MCF 10A (cell line): ENCODE measurements around the gene MAP7. TPM values are rescaled to one million over a fixed set of nuclear protein-coding genes. Genes with fewer than 3 reads are reported as not detected.
A peak's percentile ranks its signal among the peaks of the same experiment; 100 is the strongest.

Experiments
- BruUV-seq: library from RNA; stranded (reverse); fragments of 400-500 nt; replicated peaks from 2 replicates; lab custom pipeline; 2021; lab: Mats Ljungman, UMichigan
- CTCF ChIA-PET: fragments of 300-600 bp; sonication (Branson Sonifier 250); formaldehyde crosslinking; extraction: SDS; loops from one replicate; lab custom pipeline; 2021; ENCODE audit warnings: antibody characterized with exemption, inconsistent platforms; lab: Yijun Ruan, JAX
- POLR2A ChIA-PET: fragments of 300-600, 350-650 bp; sonication (Branson Sonifier 250); formaldehyde crosslinking; extraction: SDS; loops from one replicate; lab custom pipeline; 2020; ENCODE audit warnings: antibody characterized with exemption, inconsistent platforms; lab: Yijun Ruan, JAX
- DNase-seq: peaks from one replicate; pipeline ENCODE4 v3.0.0-alpha.2; 2018; ENCODE audit not compliant: unreplicated experiment
- H3K27ac Mint-ChIP-seq: one replicate; pipeline ENCODE4 v1.8.0; 2022; ENCODE audit warnings: mild to moderate bottlenecking, low read depth, mixed read lengths; ENCODE audit not compliant: unreplicated experiment
- H3K27me3 Mint-ChIP-seq: one replicate; pipeline ENCODE4 v1.8.0; 2022; ENCODE audit warnings: mixed read lengths; ENCODE audit not compliant: insufficient read depth, unreplicated experiment
- H3K36me3 Mint-ChIP-seq: one replicate; pipeline ENCODE4 v1.8.0; 2022; ENCODE audit warnings: mild to moderate bottlenecking, moderate library complexity, mixed read lengths; ENCODE audit not compliant: insufficient read depth, unreplicated experiment
- H3K4me1 Mint-ChIP-seq: one replicate; pipeline ENCODE4 v1.8.0; 2022; ENCODE audit warnings: mixed read lengths; ENCODE audit not compliant: insufficient read depth, unreplicated experiment
- H3K4me3 Mint-ChIP-seq: one replicate; pipeline ENCODE4 v1.8.0; 2022; ENCODE audit warnings: mild to moderate bottlenecking, moderate library complexity, mixed read lengths; ENCODE audit not compliant: unreplicated experiment
- H3K9me3 Mint-ChIP-seq: one replicate; pipeline ENCODE4 v1.8.0; 2022; ENCODE audit warnings: mixed read lengths; ENCODE audit not compliant: unreplicated experiment
- intact Hi-C: fragments of 100-400 bp; cut with micrococcal nuclease; formaldehyde crosslinking; loops from 2 replicates; pipeline ENCODE4 v1.14.1; 2022
- total RNA-seq: library from RNA; stranded (reverse); gene quantifications from 2 replicates; pipeline ENCODE4 v1.2.3, GENCODE V29; 2022
- TF ChIP-seq, protein P1 (sequence below): fragments of 200-600 bp; IDR thresholded peaks from one replicate; pipeline ENCODE4 v1.8.0; 2022; ENCODE audit warnings: antibody characterized with exemption, mild to moderate bottlenecking; ENCODE audit not compliant: unreplicated experiment

The MAP7 gene
- total RNA-seq, 1 experiment from 2014 or later: 17.2 TPM

- no peak for DNase-seq
- Mint-ChIP-seq H3K4me3 (no peak overlapping the region), H3K4me1 (peaks cover 14% of the 10 kb centered on the region), H3K9me3 (no peaks in the 10 kb centered on the region), H3K27me3 (no peaks in the 10 kb centered on the region), H3K36me3 (peaks cover 8% of the 10 kb centered on the region), H3K27ac (no peak overlapping the region)
- CTCF ChIA-PET: interaction anchor here (0.6 to 0.7 kb wide), 2 partner anchors 26 to 529 kb away, joined by 3 to 4 read pairs; no protein-coding TSS in a partner anchor
- POLR2A ChIA-PET: interaction anchor here (1.3 kb wide), 1 partner anchor 31 kb away, joined by 3 read pairs; no protein-coding TSS in a partner anchor
- TF ChIP-seq, protein P1, sequence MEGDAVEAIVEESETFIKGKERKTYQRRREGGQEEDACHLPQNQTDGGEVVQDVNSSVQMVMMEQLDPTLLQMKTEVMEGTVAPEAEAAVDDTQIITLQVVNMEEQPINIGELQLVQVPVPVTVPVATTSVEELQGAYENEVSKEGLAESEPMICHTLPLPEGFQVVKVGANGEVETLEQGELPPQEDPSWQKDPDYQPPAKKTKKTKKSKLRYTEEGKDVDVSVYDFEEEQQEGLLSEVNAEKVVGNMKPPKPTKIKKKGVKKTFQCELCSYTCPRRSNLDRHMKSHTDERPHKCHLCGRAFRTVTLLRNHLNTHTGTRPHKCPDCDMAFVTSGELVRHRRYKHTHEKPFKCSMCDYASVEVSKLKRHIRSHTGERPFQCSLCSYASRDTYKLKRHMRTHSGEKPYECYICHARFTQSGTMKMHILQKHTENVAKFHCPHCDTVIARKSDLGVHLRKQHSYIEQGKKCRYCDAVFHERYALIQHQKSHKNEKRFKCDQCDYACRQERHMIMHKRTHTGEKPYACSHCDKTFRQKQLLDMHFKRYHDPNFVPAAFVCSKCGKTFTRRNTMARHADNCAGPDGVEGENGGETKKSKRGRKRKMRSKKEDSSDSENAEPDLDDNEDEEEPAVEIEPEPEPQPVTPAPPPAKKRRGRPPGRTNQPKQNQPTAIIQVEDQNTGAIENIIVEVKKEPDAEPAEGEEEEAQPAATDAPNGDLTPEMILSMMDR: no peak
- BruUV-seq: no TSS peak
- intact Hi-C loops: no loop called here
Observed at GRCh38 chr6:136520517-136520916, 29.7 kb downstream of the MAP7 start.

DNA sequence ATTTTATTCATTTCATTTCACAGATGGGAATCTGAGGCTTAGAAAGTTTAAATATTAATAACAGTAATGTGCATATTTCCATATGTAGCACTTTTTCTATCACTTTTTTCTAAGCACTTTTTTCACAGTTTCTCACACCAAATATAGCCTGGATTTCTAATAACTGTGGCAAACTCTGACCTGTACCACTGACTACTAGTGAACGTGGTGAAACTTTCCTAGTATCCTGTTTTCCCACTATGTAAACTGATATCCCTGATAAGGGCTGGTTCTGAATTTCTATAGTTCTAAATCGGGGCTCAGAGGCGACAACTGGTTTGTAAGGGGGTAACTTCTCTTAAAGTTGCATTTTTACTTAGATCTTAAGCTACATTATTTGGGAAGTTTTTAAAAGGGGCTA lies 32.6 kb downstream of the MAP7 start:
- Mint-ChIP-seq H3K27me3 (no peaks in the 10 kb centered on the region), H3K27ac (no peak overlapping the region), H3K9me3 (no peaks in the 10 kb centered on the region), H3K4me1 (peaks cover 14% of the 10 kb centered on the region), H3K4me3 (no peak overlapping the region), H3K36me3 (peaks cover 8% of the 10 kb centered on the region)
- ChIA-PET POLR2A (no interaction called here), CTCF (interaction anchor here (0.9 kb wide), 1 partner anchor 30 kb away, joined by 4 read pairs; no protein-coding TSS in a partner anchor)
- intact Hi-C loops: no loop called here
- TF ChIP-seq, protein P1: no peak
- no peak for DNase-seq
- BruUV-seq: no TSS peak

DNA sequence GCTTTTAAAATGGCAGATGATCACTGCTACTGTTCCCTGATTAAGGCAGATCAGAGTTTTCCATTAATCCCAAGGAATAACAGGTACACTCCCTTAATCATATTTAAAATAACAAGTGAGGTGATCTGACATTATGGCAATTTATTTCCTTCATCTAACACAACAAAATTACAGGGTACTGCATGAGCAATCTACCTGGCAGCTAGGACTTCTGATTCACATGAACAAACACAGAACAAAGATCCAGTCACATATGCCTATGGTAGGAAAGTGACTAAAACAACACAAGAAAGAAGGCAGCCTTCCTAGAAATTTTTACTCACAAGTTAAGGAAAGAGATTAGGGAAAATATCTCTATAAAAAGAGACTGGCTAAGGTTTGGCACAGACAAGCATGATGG lies 33.2 kb downstream of the MAP7 start:
- H3K9me3 Mint-ChIP-seq: no peaks in the 10 kb centered on the region
- no peak overlapping the region for H3K4me3 Mint-ChIP-seq
- no peaks in the 10 kb centered on the region for H3K27me3 Mint-ChIP-seq
- POLR2A ChIA-PET: no interaction called here
- peaks cover 14% of the 10 kb centered on the region for H3K4me1 Mint-ChIP-seq
- H3K27ac Mint-ChIP-seq: no peak overlapping the region
- H3K36me3 Mint-ChIP-seq: peaks cover 8% of the 10 kb centered on the region
- peak; percentile 10 for DNase-seq
- TF ChIP-seq, protein P1: no peak
- no TSS peak for BruUV-seq
- CTCF ChIA-PET: interaction anchor here (0.9 kb wide), 1 partner anchor 30 kb away, joined by 4 read pairs; no protein-coding TSS in a partner anchor
- intact Hi-C loops: no loop called here

DNA sequence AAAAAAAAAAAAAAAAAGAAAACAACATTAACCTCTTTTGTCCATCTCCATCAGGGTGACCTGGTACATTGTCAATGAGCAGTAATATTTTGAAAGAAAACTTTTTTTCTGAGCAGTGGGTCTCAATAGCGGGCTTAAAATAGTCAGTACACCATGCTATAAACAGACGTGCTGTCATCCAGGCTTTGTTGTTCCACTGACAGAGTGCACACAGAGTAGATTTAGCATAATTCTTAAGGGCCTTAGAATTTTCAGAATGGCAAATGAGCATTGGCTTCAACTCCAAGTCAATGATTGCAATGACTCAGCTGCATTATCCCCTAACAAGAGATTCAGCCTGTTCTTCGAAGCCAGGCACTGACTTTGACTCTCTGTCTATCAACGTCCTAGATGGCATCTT lies 35.6 kb downstream of the MAP7 start:
- Mint-ChIP-seq H3K36me3 (peaks cover 8% of the 10 kb centered on the region), H3K9me3 (no peaks in the 10 kb centered on the region), H3K4me3 (no peak overlapping the region), H3K27me3 (no peaks in the 10 kb centered on the region), H3K27ac (no peak overlapping the region), H3K4me1 (peaks cover 6% of the 10 kb centered on the region)
- no TSS peak for BruUV-seq
- ChIA-PET CTCF (no interaction called here), POLR2A (no interaction called here)
- TF ChIP-seq, protein P1: no peak
- DNase-seq: no peak
- intact Hi-C loops: no loop called here
